PC-3 (cell line): Measurements from ENCODE around the gene PIK3C3. TPM values are rescaled to one million over a fixed set of nuclear protein-coding genes. Genes with fewer than 3 reads are reported as not detected.
"Not testable (repeated sequence)": the region's sequence is repeated elsewhere in the genome, so short reads cannot be mapped to it uniquely, and the experiment has no call there.

Experiments
- ATAC-seq: fragments of 200-7000 bp; cut with Tn5 transposase; 2 replicates; pipeline ENCODE4 v1.9.1; 2020; ENCODE audit warnings: mild to moderate bottlenecking, moderate library complexity
- BruUV-seq: library from RNA; stranded (reverse); fragments of 400-500 nt; replicated peaks from 2 replicates; lab custom pipeline; 2021; lab: Mats Ljungman, UMichigan
- CTCF ChIA-PET: fragments of 300-600 bp; sonication (Branson Sonifier 250); formaldehyde crosslinking; loops from one replicate; lab custom pipeline; 2022; ENCODE audit warnings: antibody characterized with exemption; lab: Charles Lee
- POLR2A ChIA-PET: fragments of 300-600 bp; sonication (Branson Sonifier 250); formaldehyde crosslinking; loops from one replicate; lab custom pipeline; 2022; ENCODE audit warnings: antibody characterized with exemption; ENCODE audit not compliant: unreplicated experiment; lab: Charles Lee
- DNase-seq: peaks from one replicate; pipeline ENCODE4 v3.0.0-alpha.2; 2015
- H2AFZ ChIP-seq: fragments of 300-600 bp; sonication (generic); 2 replicates; pipeline ENCODE4 v1.6.0; 2016; ENCODE audit warnings: antibody characterized with exemption, low read length
- H3F3A ChIP-seq: fragments of 300-600 bp; sonication (generic); one replicate; pipeline ENCODE4 v1.6.0; 2017; ENCODE audit warnings: antibody characterized with exemption, low read length, control low read depth, mild to moderate bottlenecking; ENCODE audit not compliant: unreplicated experiment
- H3K27ac ChIP-seq: fragments of 300-600 bp; sonication (generic); 2 replicates; pipeline ENCODE4 v1.5.1; 2016; ENCODE audit warnings: mild to moderate bottlenecking, low read length
- H3K27me3 ChIP-seq: fragments of 300-600 bp; sonication (generic); 2 replicates; pipeline ENCODE4 v1.6.1; 2016; ENCODE audit warnings: low read length, mixed read lengths
- H3K36me3 ChIP-seq: fragments of 300-600 bp; sonication (generic); 2 replicates; pipeline ENCODE4 v1.6.1; 2016; ENCODE audit warnings: low read depth, mixed run types, low read length, mixed read lengths
- H3K4me1 ChIP-seq: fragments of 300-600 bp; sonication (generic); 2 replicates; pipeline ENCODE4 v1.5.1; 2016; ENCODE audit warnings: low read length; ENCODE audit not compliant: insufficient read depth
- H3K4me2 ChIP-seq: fragments of 300-600 bp; sonication (generic); 2 replicates; pipeline ENCODE4 v1.6.0; 2016; ENCODE audit warnings: low read length
- H3K4me3 ChIP-seq: fragments of 300-600 bp; sonication (generic); 2 replicates; pipeline ENCODE4 v1.5.1; 2016; ENCODE audit warnings: mild to moderate bottlenecking, low read length, mixed read lengths
- H3K79me2 ChIP-seq: fragments of 300-600 bp; sonication (generic); 2 replicates; pipeline ENCODE4 v1.6.1; 2017; ENCODE audit warnings: low read length, mixed read lengths
- H3K9ac ChIP-seq: fragments of 300-600 bp; sonication (generic); 2 replicates; pipeline ENCODE4 v1.6.0; 2016; ENCODE audit warnings: mild to moderate bottlenecking, low read length
- H3K9me2 ChIP-seq: fragments of 300-600 bp; sonication (generic); replicated peaks from 2 replicates; pipeline ENCODE4 v1.6.1; 2016; ENCODE audit warnings: mixed run types, low read length, mixed read lengths
- H3K9me3 ChIP-seq: fragments of 300-600 bp; sonication (generic); 2 replicates; pipeline ENCODE4 v1.6.1; 2016; ENCODE audit warnings: low read length, mixed read lengths
- H4K20me1 ChIP-seq: fragments of 300-600 bp; sonication (generic); 2 replicates; pipeline ENCODE4 v1.6.1; 2016; ENCODE audit warnings: low read length, mixed read lengths
- CTCF ChIP-seq: fragments of 300-600 bp; sonication (generic); conservative IDR thresholded peaks from 2 replicates; pipeline ENCODE4 v1.5.1; 2017; ENCODE audit warnings: antibody characterized with exemption, low read depth, mild to moderate bottlenecking, low read length
- EZH2 ChIP-seq: fragments of 300-600 bp; sonication (generic); IDR thresholded peaks from one replicate; pipeline ENCODE4 v1.6.1; 2017; ENCODE audit warnings: antibody characterized with exemption, mild to moderate bottlenecking, low read length; ENCODE audit not compliant: unreplicated experiment
- EZH2phosphoT487 ChIP-seq: fragments of 300-600 bp; sonication (generic); IDR thresholded peaks from 2 replicates; pipeline ENCODE4 v1.6.1; 2018; ENCODE audit warnings: mild to moderate bottlenecking, antibody characterized with exemption, low read length, borderline replicate concordance
- intact Hi-C: fragments of 100-400 bp; cut with micrococcal nuclease; formaldehyde crosslinking; loops from 2 replicates; pipeline ENCODE4 v1.9.0; 2023
- total RNA-seq: library from RNA; depleted of rRNA; stranded (reverse); fragments of >200 nt; gene quantifications from 2 replicates; pipeline ENCODE4 v1.2.3, GENCODE V29; 2014

The PIK3C3 gene
- total RNA-seq, 1 experiment from 2014 or later: 25.9 TPM

GRCh38 chr18:42005782-42006181 is 50.7 kb downstream of the PIK3C3 start:
- no TSS peak for BruUV-seq
- no peaks in the 10 kb centered on the region for H3K9me2 ChIP-seq
- H4K20me1 ChIP-seq: no peaks in the 10 kb centered on the region
- no peaks in the 10 kb centered on the region for H3K4me1 ChIP-seq
- no peak overlapping the region for H3K27ac ChIP-seq
- TF ChIP-seq EZH2phosphoT487 (no peak), CTCF (no peak), EZH2 (no peak)
- H3K4me2 ChIP-seq: no peak overlapping the region
- no peaks in the 10 kb centered on the region for H3F3A ChIP-seq
- ATAC-seq (peak; percentile 54; the same call in 1 of the 2 replicates), DNase-seq (no peak)
- H3K79me2 ChIP-seq: no peaks in the 10 kb centered on the region
- intact Hi-C loops: no loop called here
- no peaks in the 10 kb centered on the region for H3K27me3 ChIP-seq
- H3K36me3 ChIP-seq: no peaks in the 10 kb centered on the region
- H2AFZ ChIP-seq: no peak overlapping the region
- H3K4me3 ChIP-seq: no peak overlapping the region
- H3K9ac ChIP-seq: no peak overlapping the region
- no peaks in the 10 kb centered on the region for H3K9me3 ChIP-seq
- ChIA-PET CTCF (no interaction called here), POLR2A (no interaction called here)

- H3K4me1 ChIP-seq, H3F3A ChIP-seq, H3K27me3 ChIP-seq, H3K9me3 ChIP-seq, H3K9me2 ChIP-seq, H3K4me3 ChIP-seq, H3K4me2 ChIP-seq, ATAC-seq, H3K36me3 ChIP-seq, intact Hi-C loops, POLR2A ChIA-PET, H4K20me1 ChIP-seq, BruUV-seq, H3K79me2 ChIP-seq, DNase-seq, H3K9ac ChIP-seq, CTCF ChIA-PET, H2AFZ ChIP-seq, H3K27ac ChIP-seq: not testable (repeated sequence)
These were observed 54.4 kb downstream of the PIK3C3 start for GRCh38 chr18:42009457-42009856.

GRCh38 chr18:42011053-42011452 is 56.0 kb downstream of the PIK3C3 start:
- Histone ChIP-seq H3K4me1 (no peaks in the 10 kb centered on the region), H4K20me1 (no peaks in the 10 kb centered on the region), H3K27ac (no peak overlapping the region), H3K27me3 (no peaks in the 10 kb centered on the region), H3K4me2 (no peak overlapping the region), H3K79me2 (no peaks in the 10 kb centered on the region), H2AFZ (no peak overlapping the region), H3K9ac (no peak overlapping the region), H3F3A (no peaks in the 10 kb centered on the region), H3K9me2 (no peaks in the 10 kb centered on the region), H3K9me3 (no peaks in the 10 kb centered on the region), H3K4me3 (no peak overlapping the region), H3K36me3 (no peaks in the 10 kb centered on the region)
- intact Hi-C loops: no loop called here
- no TSS peak for BruUV-seq
- ChIA-PET CTCF (no interaction called here), POLR2A (no interaction called here)
- no peak for ATAC-seq
- TF ChIP-seq EZH2phosphoT487 (no peak), CTCF (no peak), EZH2 (no peak)
- DNase-seq: no peak
